Stimulated activated CD8-positive, alpha-beta memory T cell treated with anti-CD3 and anti-CD28 coated beads, Interleukin-7, amount 100 ng/mL, for 1 hour (primary cell): ENCODE results near the gene C16orf82.
"Not testable (repeated sequence)": the region's sequence is repeated elsewhere in the genome, so short reads cannot be mapped to it uniquely, and the experiment has no call there.

Source experiments
- DNase-seq, 2 donors: peaks; one replicate each; pipeline ENCODE4 v3.0.0-alpha.2; 2020; ENCODE audit warnings: low read depth in 2 of 2

Gene C16orf82

GRCh38 chr16:27066668-27067537, at the start of gene C16orf82:
TSS of gene C16orf82 (plus strand) at chr16:27066927.
- no peak for DNase-seq

- no peak for DNase-seq
Observed at GRCh38 chr16:27020031-27020430, 46.7 kb upstream of the C16orf82 start.

GRCh38 chr16:27024010-27024409, 42.7 kb upstream of the C16orf82 start:
- no peak for DNase-seq

GRCh38 chr16:27025581-27025980, 41.1 kb upstream of the C16orf82 start:
- no peak for DNase-seq

GRCh38 chr16:27027971-27028370, 38.8 kb upstream of the C16orf82 start:
- no peak for DNase-seq

- no peak for DNase-seq
Observed at GRCh38 chr16:27028591-27029110, 38.1 kb upstream of the C16orf82 start.

- DNase-seq = no peak
Observed at GRCh38 chr16:27029525-27029924, 37.2 kb upstream of the C16orf82 start.

GRCh38 chr16:27033281-27033979, 33.3 kb upstream of the C16orf82 start:
- no peak for DNase-seq

- no peak for DNase-seq
Observed at GRCh38 chr16:27040732-27041131, 26.0 kb upstream of the C16orf82 start.

GRCh38 chr16:27046958-27047518, 19.7 kb upstream of the C16orf82 start:
- no peak for DNase-seq

- DNase-seq = no peak
Observed at GRCh38 chr16:27048316-27048715, 18.4 kb upstream of the C16orf82 start.

- no peak for DNase-seq
Observed at GRCh38 chr16:27049117-27049516, 17.6 kb upstream of the C16orf82 start.

GRCh38 chr16:27052007-27052406, 14.7 kb upstream of the C16orf82 start:
- DNase-seq = no peak

GRCh38 chr16:27053996-27054395, 12.7 kb upstream of the C16orf82 start:
- no peak for DNase-seq

- DNase-seq = no peak
Observed at GRCh38 chr16:27058299-27058698, 8.4 kb upstream of the C16orf82 start.

GRCh38 chr16:27070776-27071175, 4.0 kb downstream of the C16orf82 start:
- DNase-seq = no peak

- no peak for DNase-seq
Observed at GRCh38 chr16:27073733-27074132, 7.0 kb downstream of the C16orf82 start.

- no peak for DNase-seq
Observed at GRCh38 chr16:27080895-27081294, 14.2 kb downstream of the C16orf82 start.

- no peak for DNase-seq
Observed at GRCh38 chr16:27083861-27084261, 17.1 kb downstream of the C16orf82 start.

- DNase-seq = no peak
Observed at GRCh38 chr16:27084307-27085028, 17.7 kb downstream of the C16orf82 start.

- DNase-seq = no peak
Observed at GRCh38 chr16:27085182-27085581, 18.5 kb downstream of the C16orf82 start.

GRCh38 chr16:27086031-27086430, 19.3 kb downstream of the C16orf82 start:
- not testable (repeated sequence) for DNase-seq
